OCI-LY7 (cell line): ENCODE data around the gene GNAZ. TPM values are rescaled to one million over a fixed set of nuclear protein-coding genes. Genes with fewer than 3 reads are reported as not detected.

Source experiments
- BruUV-seq: library from RNA; stranded (reverse); fragments of 400-500 nt; replicated peaks from 2 replicates; lab custom pipeline; 2021; lab: Mats Ljungman, UMichigan
- CTCF ChIA-PET: fragments of 300-600 bp; sonication (Branson Sonifier 250); formaldehyde crosslinking; loops from one replicate; lab custom pipeline; 2022; ENCODE audit warnings: antibody characterized with exemption; ENCODE audit not compliant: unreplicated experiment; lab: Charles Lee
- POLR2A ChIA-PET: fragments of 300-600 bp; sonication (Branson Sonifier 250); formaldehyde crosslinking; loops from one replicate; lab custom pipeline; 2022; ENCODE audit warnings: antibody characterized with exemption; lab: Charles Lee
- DNase-seq: peaks from one replicate; pipeline ENCODE4 v3.0.0-alpha.2; 2015; ENCODE audit warnings: low spot score
- H2AFZ ChIP-seq: fragments of 200-600 bp; sonication (generic), shearing (Covaris generic); 2 replicates; pipeline ENCODE4 v1.6.1; 2014; ENCODE audit warnings: mild to moderate bottlenecking, antibody characterized with exemption, low read length, moderate library complexity
- H3K27ac ChIP-seq: fragments of 200-600 bp; sonication (generic); 2 replicates; pipeline ENCODE4 v1.5.1; 2014; ENCODE audit warnings: mixed run types, low read depth, mild to moderate bottlenecking, moderate library complexity, low read length, inconsistent platforms; ENCODE audit not compliant: poor library complexity, severe bottlenecking
- H3K36me3 ChIP-seq: fragments of 200-600 bp; sonication (generic); 2 replicates; pipeline ENCODE4 v1.6.1; 2014; ENCODE audit warnings: mild to moderate bottlenecking, antibody characterized with exemption, low read length, moderate library complexity, mixed read lengths; ENCODE audit not compliant: insufficient read depth
- H3K4me1 ChIP-seq: fragments of 200-600 bp; sonication (generic); 2 replicates; pipeline ENCODE4 v1.5.1; 2014; ENCODE audit warnings: mild to moderate bottlenecking, low read length; ENCODE audit not compliant: insufficient read depth, poor library complexity, severe bottlenecking
- H3K4me2 ChIP-seq: fragments of 200-600 bp; sonication (generic); 2 replicates; pipeline ENCODE4 v1.6.1; 2014; ENCODE audit warnings: mild to moderate bottlenecking, low read length
- H3K4me3 ChIP-seq: fragments of 200-600 bp; sonication (generic); 2 replicates; pipeline ENCODE4 v1.5.1; 2014; ENCODE audit warnings: mild to moderate bottlenecking, low read depth, low read length; ENCODE audit not compliant: poor library complexity, severe bottlenecking
- H3K79me2 ChIP-seq: fragments of 200-600 bp; sonication (generic); 2 replicates; pipeline ENCODE4 v1.6.1; 2016; ENCODE audit warnings: low read depth, mild to moderate bottlenecking, low read length, moderate library complexity, mixed read lengths; ENCODE audit not compliant: insufficient read depth
- H3K9me2 ChIP-seq: fragments of 200-600 bp; sonication (generic); 2 replicates; pipeline ENCODE4 v1.6.1; 2016; ENCODE audit warnings: mild to moderate bottlenecking, low read length, mixed read lengths; ENCODE audit not compliant: insufficient read depth
- H3K9me3 ChIP-seq: fragments of 200-600 bp; sonication (generic); 2 replicates; pipeline ENCODE4 v1.6.1; 2014; ENCODE audit warnings: mild to moderate bottlenecking, mixed run types, low read length, mixed read lengths
- H4K20me1 ChIP-seq: fragments of 200-600 bp; sonication (generic); 2 replicates; pipeline ENCODE4 v1.6.1; 2014; ENCODE audit warnings: mild to moderate bottlenecking, antibody characterized with exemption, low read length, moderate library complexity, mixed read lengths; ENCODE audit not compliant: insufficient read depth
- CTCF ChIP-seq: fragments of 200-600 bp; sonication (generic); conservative IDR thresholded peaks from 2 replicates; pipeline ENCODE4 v1.5.1; 2014; ENCODE audit warnings: mild to moderate bottlenecking, antibody characterized with exemption, low read length, moderate library complexity, mixed read lengths
- EZH2phosphoT487 ChIP-seq: fragments of 200-600 bp; sonication (generic); IDR thresholded peaks from 2 replicates; pipeline ENCODE4 v1.6.1; 2018; ENCODE audit warnings: low read depth, borderline replicate concordance, mild to moderate bottlenecking, mixed run types, antibody characterized with exemption, low read length, moderate library complexity, mixed read lengths
- intact Hi-C: fragments of 100-400 bp; cut with micrococcal nuclease; formaldehyde crosslinking; loops from one replicate; pipeline ENCODE4 v1.10.0; 2022; ENCODE audit not compliant: unreplicated experiment
- total RNA-seq, 2 experiments: library from RNA; depleted of rRNA in 1 of 2; stranded (reverse); fragments of >200 nt in 1 of 2; shearing (Covaris generic) in 1 of 2; gene quantifications; 2 replicates each; pipeline ENCODE4 v1.2.3, GENCODE V29; 2014 to 2022

GNAZ gene
- total RNA-seq, 2 experiments from 2014 or later, result 38.5 to 46.4 TPM

- H3K4me3 ChIP-seq, result peak overlapping the region; percentile 96
- peaks cover 21% of the 10 kb centered on the region for H3K79me2 ChIP-seq
- no peaks in the 10 kb centered on the region for H4K20me1 ChIP-seq
- ChIA-PET CTCF (interaction anchor here (0.6 kb wide), 1 partner anchor 40 kb away, joined by 6 read pairs; no protein-coding TSS in a partner anchor), POLR2A (interaction anchor here (0.5 to 1.2 kb wide), 3 partner anchors 36 to 1324 kb away, joined by 3 read pairs; partner anchors contain the start of gene RAB36)
- no peak for TF ChIP-seq EZH2phosphoT487
- no peak for TF ChIP-seq CTCF
- no TSS peak for BruUV-seq
- intact Hi-C loops, result no loop called here
- H3K27ac ChIP-seq, result no peak overlapping the region
- H3K36me3 ChIP-seq, result peaks cover 33% of the 10 kb centered on the region
- H3K9me2 ChIP-seq, result no peaks in the 10 kb centered on the region
- H3K4me1 ChIP-seq, result peaks cover 63% of the 10 kb centered on the region
- H3K4me2 ChIP-seq, result peak overlapping the region; percentile 88
- no peaks in the 10 kb centered on the region for H3K9me3 ChIP-seq
- H2AFZ ChIP-seq, result no peak overlapping the region
- no peak for DNase-seq
Measured at GRCh38 chr22:23072077-23072910, 2.0 kb downstream of the GNAZ start.

- H3K4me3 ChIP-seq, result no peak overlapping the region
- intact Hi-C loops, result no loop called here
- DNase-seq, result no peak
- H2AFZ ChIP-seq, result no peak overlapping the region
- H3K36me3 ChIP-seq, result peaks cover 33% of the 10 kb centered on the region
- no peaks in the 10 kb centered on the region for H3K9me2 ChIP-seq
- POLR2A ChIA-PET, result no interaction called here
- H3K79me2 ChIP-seq, result peaks cover 21% of the 10 kb centered on the region
- H3K9me3 ChIP-seq, result no peaks in the 10 kb centered on the region
- peak overlapping the region; percentile 88 for H3K4me2 ChIP-seq
- H3K27ac ChIP-seq, result no peak overlapping the region
- no peaks in the 10 kb centered on the region for H4K20me1 ChIP-seq
- peaks cover 56% of the 10 kb centered on the region for H3K4me1 ChIP-seq
- no TSS peak for BruUV-seq
- CTCF ChIA-PET, result no interaction called here
- TF ChIP-seq CTCF (no peak), EZH2phosphoT487 (no peak)
Measured at GRCh38 chr22:23072911-23073491, 2.7 kb downstream of the GNAZ start.
